G401.6 (cell line): ENCODE measurements around the gene IL13RA2.

Experiments
- FAIRE-seq: peaks from 2 replicates; lab custom pipeline; 2012; peaks lifted over from hg19 to GRCh38; lab: Jason Lieb, UNC

Gene IL13RA2

GRCh38 chrX:115017455-115017854 lies at the start of gene IL13RA2:
IL13RA2 (minus strand) TSS chrX:115017616; CDS start chrX:115017269, 347 bp downstream.
- FAIRE-seq = no peak

- no peak for FAIRE-seq
Measured at GRCh38 chrX:115065304-115065703, 47.9 kb upstream of the IL13RA2 start.

GRCh38 chrX:115060013-115060412 lies 42.6 kb upstream of the IL13RA2 start:
- no peak for FAIRE-seq

- FAIRE-seq = no peak
Measured at GRCh38 chrX:115058276-115058675, 40.9 kb upstream of the IL13RA2 start.

- no peak for FAIRE-seq
Measured at GRCh38 chrX:115054876-115055275, 37.5 kb upstream of the IL13RA2 start.

- FAIRE-seq = no peak
Measured at GRCh38 chrX:115053223-115053622, 35.8 kb upstream of the IL13RA2 start.

GRCh38 chrX:115047715-115048114 lies 30.3 kb upstream of the IL13RA2 start:
- FAIRE-seq = no peak

- FAIRE-seq = no peak
Measured at GRCh38 chrX:115047181-115047580, 29.8 kb upstream of the IL13RA2 start.

GRCh38 chrX:115040417-115040816 lies 23.0 kb upstream of the IL13RA2 start:
- no peak for FAIRE-seq

- FAIRE-seq = no peak
Measured at GRCh38 chrX:115038406-115038805, 21.0 kb upstream of the IL13RA2 start.

- no peak for FAIRE-seq
Measured at GRCh38 chrX:115036029-115036428, 18.6 kb upstream of the IL13RA2 start.

GRCh38 chrX:115031989-115032388 lies 14.6 kb upstream of the IL13RA2 start:
- no peak for FAIRE-seq

GRCh38 chrX:115030625-115031024 lies 13.2 kb upstream of the IL13RA2 start:
- no peak for FAIRE-seq

- no peak for FAIRE-seq
Measured at GRCh38 chrX:115029869-115030570, 12.6 kb upstream of the IL13RA2 start.

GRCh38 chrX:115029440-115029839 lies 12.0 kb upstream of the IL13RA2 start:
- no peak for FAIRE-seq

- FAIRE-seq = no peak
Measured at GRCh38 chrX:115023811-115024210, 6.4 kb upstream of the IL13RA2 start.

- no peak for FAIRE-seq
Measured at GRCh38 chrX:115023139-115023538, 5.7 kb upstream of the IL13RA2 start.

GRCh38 chrX:115021121-115021520 lies 3.7 kb upstream of the IL13RA2 start:
- FAIRE-seq = no peak

- no peak for FAIRE-seq
Measured at GRCh38 chrX:115018944-115019343, 1.5 kb upstream of the IL13RA2 start.

GRCh38 chrX:115018040-115018647 lies 728 bp upstream of the IL13RA2 start:
- peak; percentile 85 for FAIRE-seq

GRCh38 chrX:115013705-115014104 lies 3.7 kb downstream of the IL13RA2 start:
- FAIRE-seq = no peak

- FAIRE-seq = no peak
Measured at GRCh38 chrX:115011428-115011827, 6.0 kb downstream of the IL13RA2 start.

- no peak for FAIRE-seq
Measured at GRCh38 chrX:114999906-115000305, 17.5 kb downstream of the IL13RA2 start.

GRCh38 chrX:114997779-114998178 lies 19.6 kb downstream of the IL13RA2 start:
- FAIRE-seq = no peak
